CD14-positive monocyte (primary cell): Measurements from ENCODE around the gene CREBBP. TPM values are rescaled to one million over a fixed set of nuclear protein-coding genes. Genes with fewer than 3 reads are reported as not detected.

Experiments
- DNase-seq, 3 donors: peaks; one replicate each; pipeline ENCODE4 v3.0.0-alpha.2; 2011 to 2022
- H2AFZ ChIP-seq: 2 replicates; pipeline ENCODE4 v1.6.0; 2012; ENCODE audit warnings: mild to moderate bottlenecking, low read depth, low read length, inconsistent platforms; ENCODE audit not compliant: insufficient read depth, poor library complexity, severe bottlenecking
- H3K27ac ChIP-seq, 2 donors: 1 replicate in 1 of 2; 2 replicates in 1 of 2; pipeline ENCODE4 v1.5.1; 2012 to 2013; ENCODE audit warnings: low read length in 2 of 2, control low read depth in 1 of 2, inconsistent platforms in 1 of 2, low read depth in 1 of 2, mild to moderate bottlenecking in 1 of 2
- H3K27me3 ChIP-seq, 2 donors: one replicate each; pipeline versions ENCODE4 v1.6.0 to v1.6.1; 2011 to 2013; ENCODE audit warnings: low read length in 2 of 2; ENCODE audit not compliant: control insufficient read depth in 2 of 2, insufficient read depth in 2 of 2
- H3K36me3 ChIP-seq, 2 donors: replicated peaks in 1 of 2; 1 replicate in 1 of 2; 2 replicates in 1 of 2; pipeline versions ENCODE4 v1.5.1 to v1.6.1; 2012 to 2013; ENCODE audit warnings: low read length in 2 of 2, control low read depth in 1 of 2, inconsistent platforms in 1 of 2, mild to moderate bottlenecking in 1 of 2; ENCODE audit not compliant: insufficient read depth in 2 of 2, control insufficient read depth in 1 of 2
- H3K4me1 ChIP-seq, 2 donors: 1 replicate in 1 of 2; 2 replicates in 1 of 2; pipeline versions ENCODE4 v1.5.1 to v1.6.1; 2012 to 2013; ENCODE audit warnings: low read length in 2 of 2, control low read depth in 1 of 2, inconsistent platforms in 1 of 2, mild to moderate bottlenecking in 1 of 2, moderate library complexity in 1 of 2; ENCODE audit not compliant: insufficient read depth in 2 of 2, control insufficient read depth in 1 of 2
- H3K4me2 ChIP-seq: replicated peaks from 2 replicates; pipeline ENCODE3; 2012; ENCODE audit warnings: low read length, moderate library complexity, mild to moderate bottlenecking; ENCODE audit not compliant: poor library complexity, severe bottlenecking; ENCODE audit errors: extremely low read depth
- H3K4me3 ChIP-seq, 3 experiments: fragments of 200-600 bp in 1 of 3; sonication (generic) in 1 of 3; replicated peaks in 1 of 3; 1 replicate in 2 of 3; 2 replicates in 1 of 3; pipeline ENCODE4 v1.5.1; 2011 to 2013; ENCODE audit warnings: low read length in 3 of 3, mild to moderate bottlenecking in 3 of 3, control low read depth in 2 of 3, low read depth in 2 of 3, inconsistent platforms in 1 of 3, moderate library complexity in 1 of 3
- H3K79me2 ChIP-seq: 2 replicates; pipeline ENCODE4 v1.6.0; 2012; ENCODE audit warnings: mild to moderate bottlenecking, control low read depth, inconsistent platforms, low read length, moderate library complexity; ENCODE audit not compliant: insufficient read depth
- H3K9ac ChIP-seq: 2 replicates; pipeline ENCODE4 v1.6.0; 2017; ENCODE audit warnings: low read length, mild to moderate bottlenecking; ENCODE audit not compliant: insufficient read depth, poor library complexity, severe bottlenecking
- H3K9me3 ChIP-seq, 2 donors: replicated peaks in 1 of 2; 1 replicate in 1 of 2; 2 replicates in 1 of 2; pipeline versions ENCODE4 v1.5.1 to v1.6.1; 2012 to 2013; ENCODE audit warnings: low read length in 2 of 2, control low read depth in 1 of 2; ENCODE audit not compliant: control insufficient read depth in 1 of 2, insufficient read depth in 1 of 2
- H4K20me1 ChIP-seq: 2 replicates; pipeline ENCODE4 v1.6.0; 2012; ENCODE audit warnings: mild to moderate bottlenecking, low read length, control low read depth, moderate library complexity; ENCODE audit not compliant: insufficient read depth
- H3K27ac Mint-ChIP-seq, 7 donors: one replicate each; pipeline ENCODE4 v1.8.0; 2020; ENCODE audit warnings: mild to moderate bottlenecking in 7 of 7, mixed read lengths in 7 of 7, moderate library complexity in 6 of 7, inconsistent platforms in 2 of 7
- H3K27me3 Mint-ChIP-seq, 3 donors: one replicate each; pipeline ENCODE4 v1.8.0; 2021 to 2022; ENCODE audit warnings: low read depth in 3 of 3, mild to moderate bottlenecking in 3 of 3, mixed read lengths in 3 of 3, moderate library complexity in 3 of 3, inconsistent platforms in 1 of 3
- H3K36me3 Mint-ChIP-seq, 2 donors: one replicate each; pipeline ENCODE4 v1.8.0; 2020; ENCODE audit warnings: mixed read lengths in 2 of 2, inconsistent platforms in 1 of 2, mild to moderate bottlenecking in 1 of 2
- H3K4me1 Mint-ChIP-seq: one replicate; pipeline ENCODE4 v1.8.0; 2020; ENCODE audit warnings: mild to moderate bottlenecking, mixed read lengths
- H3K4me3 Mint-ChIP-seq, 2 donors: one replicate each; pipeline ENCODE4 v1.8.0; 2020; ENCODE audit warnings: mild to moderate bottlenecking in 2 of 2, mixed read lengths in 2 of 2, moderate library complexity in 1 of 2
- H3K9me3 Mint-ChIP-seq, 7 donors: one replicate each; pipeline ENCODE4 v1.8.0; 2020 to 2022; ENCODE audit warnings: mixed read lengths in 7 of 7, mild to moderate bottlenecking in 6 of 7, moderate library complexity in 6 of 7, inconsistent platforms in 2 of 7
- WGBS: methylation state at CpG from one replicate; pipeline ENCODE4 v1.1.5; 2013; ENCODE audit warnings: missing lambda C conversion rate; ENCODE audit not compliant: insufficient coverage; 5-methylcytosine and 5-hydroxymethylcytosine counted together
- intact Hi-C, 2 donors: fragments of 100-400 bp; cut with micrococcal nuclease; formaldehyde crosslinking; loops; one replicate each; pipeline versions ENCODE4 v1.15.0 to v1.15.1; 2023
- polyA plus RNA-seq, 3 donors: library from polyadenylated mRNA; depleted of rRNA in 1 of 3; unstranded in 2 of 3; stranded (reverse) in 1 of 3; fragments of 300-500 nt in 2 of 3; fragments of >200 nt in 1 of 3; fragmentation: Illumina TruSeq in 2 of 3; gene quantifications; 1 replicate in 2 of 3; 2 replicates in 1 of 3; pipeline ENCODE4 v1.2.3, GENCODE V29; 2012 to 2021
- TF ChIP-seq, protein P1 (sequence below): fragments of 200-600 bp; IDR thresholded peaks from one replicate; pipeline ENCODE4 v1.8.0; 2022; ENCODE audit warnings: antibody characterized with exemption, mild to moderate bottlenecking

CREBBP gene
- polyA plus RNA-seq, 3 donors, result 2.1 to 26.9 (median 6.2) TPM

GRCh38 chr16:3725276-3725675, 155.2 kb downstream of the CREBBP start:
- Histone ChIP-seq H4K20me1 (peaks cover 53% of the 10 kb centered on the region), H3K27me3 (no peaks in the 10 kb centered on the region), H2AFZ (no peak overlapping the region), H3K4me2 (no peak overlapping the region), H3K9ac (no peak overlapping the region), H3K9me3 (no peaks in the 10 kb centered on the region), H3K27ac (no peak overlapping the region), H3K4me3 (no peak overlapping the region), H3K36me3 (peaks cover 37 to 38% of the 10 kb centered on the region in 2 donors), H3K79me2 (no peaks in the 10 kb centered on the region), H3K4me1 (no peaks in the 10 kb centered on the region)
- TF ChIP-seq, protein P1, sequence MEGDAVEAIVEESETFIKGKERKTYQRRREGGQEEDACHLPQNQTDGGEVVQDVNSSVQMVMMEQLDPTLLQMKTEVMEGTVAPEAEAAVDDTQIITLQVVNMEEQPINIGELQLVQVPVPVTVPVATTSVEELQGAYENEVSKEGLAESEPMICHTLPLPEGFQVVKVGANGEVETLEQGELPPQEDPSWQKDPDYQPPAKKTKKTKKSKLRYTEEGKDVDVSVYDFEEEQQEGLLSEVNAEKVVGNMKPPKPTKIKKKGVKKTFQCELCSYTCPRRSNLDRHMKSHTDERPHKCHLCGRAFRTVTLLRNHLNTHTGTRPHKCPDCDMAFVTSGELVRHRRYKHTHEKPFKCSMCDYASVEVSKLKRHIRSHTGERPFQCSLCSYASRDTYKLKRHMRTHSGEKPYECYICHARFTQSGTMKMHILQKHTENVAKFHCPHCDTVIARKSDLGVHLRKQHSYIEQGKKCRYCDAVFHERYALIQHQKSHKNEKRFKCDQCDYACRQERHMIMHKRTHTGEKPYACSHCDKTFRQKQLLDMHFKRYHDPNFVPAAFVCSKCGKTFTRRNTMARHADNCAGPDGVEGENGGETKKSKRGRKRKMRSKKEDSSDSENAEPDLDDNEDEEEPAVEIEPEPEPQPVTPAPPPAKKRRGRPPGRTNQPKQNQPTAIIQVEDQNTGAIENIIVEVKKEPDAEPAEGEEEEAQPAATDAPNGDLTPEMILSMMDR, result no peak
- H3K9me3 Mint-ChIP-seq, result peaks cover 0 to 2% (median 0%) of the 10 kb centered on the region in 7 donors
- no peak overlapping the region for H3K4me3 Mint-ChIP-seq
- WGBS, result 87% methylated on average over 5 of the region's 8 CpGs
- peak overlapping the region in 1 of 7 donors; percentile 57 for H3K27ac Mint-ChIP-seq
- no peaks in the 10 kb centered on the region for H3K4me1 Mint-ChIP-seq
- DNase-seq, result no peak
- peaks cover 2 to 4% (median 3%) of the 10 kb centered on the region in 3 donors for H3K27me3 Mint-ChIP-seq
- intact Hi-C loops, result no loop called here
- H3K36me3 Mint-ChIP-seq, result peaks cover 32 to 40% of the 10 kb centered on the region in 2 donors

DNA sequence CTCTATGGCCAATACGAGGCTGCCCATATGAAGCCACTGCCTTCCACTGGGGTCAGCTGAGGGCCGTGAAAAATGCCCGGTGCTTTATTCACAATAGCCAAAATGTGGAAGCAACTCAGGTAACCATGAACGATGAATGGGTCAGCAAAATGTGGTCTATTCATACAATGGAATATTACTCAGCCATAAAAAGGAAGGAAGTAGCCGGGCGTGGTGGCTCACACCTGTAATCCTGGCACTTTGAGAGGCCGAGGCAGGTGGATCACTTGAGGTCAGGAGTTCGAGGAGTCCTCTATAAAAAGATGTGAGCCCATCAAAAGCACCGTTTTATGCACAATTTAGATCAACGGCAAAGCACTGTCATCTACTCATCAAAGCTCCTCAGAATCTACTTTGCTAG, 158.0 kb downstream of the CREBBP start:
- no peaks in the 10 kb centered on the region for H3K9me3 ChIP-seq
- H3K4me1 ChIP-seq, result peaks cover 6 to 9% of the 10 kb centered on the region in 2 donors
- Mint-ChIP-seq H3K27ac (peak overlapping the region in 1 of 7 donors; percentile 46), H3K27me3 (peaks cover 3 to 4% (median 3%) of the 10 kb centered on the region in 3 donors), H3K4me1 (peaks cover 7% of the 10 kb centered on the region), H3K9me3 (peaks cover 0 to 2% (median 0%) of the 10 kb centered on the region in 7 donors), H3K36me3 (peaks cover 8 to 15% of the 10 kb centered on the region in 2 donors), H3K4me3 (no peak overlapping the region)
- H3K27ac ChIP-seq, result no peak overlapping the region
- intact Hi-C loops, result no loop called here
- H3K4me2 ChIP-seq, result no peak overlapping the region
- H3K9ac ChIP-seq, result no peak overlapping the region
- WGBS, result no CpG with 5 or more reads among the region's 10 CpGs
- no peak for DNase-seq
- peaks cover 11 to 13% of the 10 kb centered on the region in 2 donors for H3K36me3 ChIP-seq
- no peaks in the 10 kb centered on the region for H3K79me2 ChIP-seq
- no peak overlapping the region for H2AFZ ChIP-seq
- peaks cover 25% of the 10 kb centered on the region for H4K20me1 ChIP-seq
- no peak overlapping the region for H3K4me3 ChIP-seq
- H3K27me3 ChIP-seq, result no peaks in the 10 kb centered on the region
- TF ChIP-seq, protein P1, result no peak
